OCI-LY7 (cell line): Measurements from ENCODE around the gene FAM111B. TPM values are rescaled to one million over a fixed set of nuclear protein-coding genes. Genes with fewer than 3 reads are reported as not detected.
A peak's percentile ranks its signal among the peaks of the same experiment; 100 is the strongest.

Experiments
- BruUV-seq: library from RNA; stranded (reverse); fragments of 400-500 nt; replicated peaks from 2 replicates; lab custom pipeline; 2021; lab: Mats Ljungman, UMichigan
- CTCF ChIA-PET: fragments of 300-600 bp; sonication (Branson Sonifier 250); formaldehyde crosslinking; loops from one replicate; lab custom pipeline; 2022; ENCODE audit warnings: antibody characterized with exemption; ENCODE audit not compliant: unreplicated experiment; lab: Charles Lee
- POLR2A ChIA-PET: fragments of 300-600 bp; sonication (Branson Sonifier 250); formaldehyde crosslinking; loops from one replicate; lab custom pipeline; 2022; ENCODE audit warnings: antibody characterized with exemption; lab: Charles Lee
- DNase-seq: peaks from one replicate; pipeline ENCODE4 v3.0.0-alpha.2; 2015; ENCODE audit warnings: low spot score
- H2AFZ ChIP-seq: fragments of 200-600 bp; sonication (generic), shearing (Covaris generic); 2 replicates; pipeline ENCODE4 v1.6.1; 2014; ENCODE audit warnings: mild to moderate bottlenecking, antibody characterized with exemption, low read length, moderate library complexity
- H3K27ac ChIP-seq: fragments of 200-600 bp; sonication (generic); 2 replicates; pipeline ENCODE4 v1.5.1; 2014; ENCODE audit warnings: mixed run types, low read depth, mild to moderate bottlenecking, moderate library complexity, low read length, inconsistent platforms; ENCODE audit not compliant: poor library complexity, severe bottlenecking
- H3K36me3 ChIP-seq: fragments of 200-600 bp; sonication (generic); 2 replicates; pipeline ENCODE4 v1.6.1; 2014; ENCODE audit warnings: mild to moderate bottlenecking, antibody characterized with exemption, low read length, moderate library complexity, mixed read lengths; ENCODE audit not compliant: insufficient read depth
- H3K4me1 ChIP-seq: fragments of 200-600 bp; sonication (generic); 2 replicates; pipeline ENCODE4 v1.5.1; 2014; ENCODE audit warnings: mild to moderate bottlenecking, low read length; ENCODE audit not compliant: insufficient read depth, poor library complexity, severe bottlenecking
- H3K4me2 ChIP-seq: fragments of 200-600 bp; sonication (generic); 2 replicates; pipeline ENCODE4 v1.6.1; 2014; ENCODE audit warnings: mild to moderate bottlenecking, low read length
- H3K4me3 ChIP-seq: fragments of 200-600 bp; sonication (generic); 2 replicates; pipeline ENCODE4 v1.5.1; 2014; ENCODE audit warnings: mild to moderate bottlenecking, low read depth, low read length; ENCODE audit not compliant: poor library complexity, severe bottlenecking
- H3K79me2 ChIP-seq: fragments of 200-600 bp; sonication (generic); 2 replicates; pipeline ENCODE4 v1.6.1; 2016; ENCODE audit warnings: low read depth, mild to moderate bottlenecking, low read length, moderate library complexity, mixed read lengths; ENCODE audit not compliant: insufficient read depth
- H3K9me2 ChIP-seq: fragments of 200-600 bp; sonication (generic); 2 replicates; pipeline ENCODE4 v1.6.1; 2016; ENCODE audit warnings: mild to moderate bottlenecking, low read length, mixed read lengths; ENCODE audit not compliant: insufficient read depth
- H3K9me3 ChIP-seq: fragments of 200-600 bp; sonication (generic); 2 replicates; pipeline ENCODE4 v1.6.1; 2014; ENCODE audit warnings: mild to moderate bottlenecking, mixed run types, low read length, mixed read lengths
- H4K20me1 ChIP-seq: fragments of 200-600 bp; sonication (generic); 2 replicates; pipeline ENCODE4 v1.6.1; 2014; ENCODE audit warnings: mild to moderate bottlenecking, antibody characterized with exemption, low read length, moderate library complexity, mixed read lengths; ENCODE audit not compliant: insufficient read depth
- EZH2phosphoT487 ChIP-seq: fragments of 200-600 bp; sonication (generic); IDR thresholded peaks from 2 replicates; pipeline ENCODE4 v1.6.1; 2018; ENCODE audit warnings: low read depth, borderline replicate concordance, mild to moderate bottlenecking, mixed run types, antibody characterized with exemption, low read length, moderate library complexity, mixed read lengths
- intact Hi-C: fragments of 100-400 bp; cut with micrococcal nuclease; formaldehyde crosslinking; loops from one replicate; pipeline ENCODE4 v1.10.0; 2022; ENCODE audit not compliant: unreplicated experiment
- total RNA-seq, 2 experiments: library from RNA; depleted of rRNA in 1 of 2; stranded (reverse); fragments of >200 nt in 1 of 2; shearing (Covaris generic) in 1 of 2; gene quantifications; 2 replicates each; pipeline ENCODE4 v1.2.3, GENCODE V29; 2014 to 2022
- TF ChIP-seq, protein P1 (sequence below): fragments of 200-600 bp; sonication (generic); conservative IDR thresholded peaks from 2 replicates; pipeline ENCODE4 v1.5.1; 2014; ENCODE audit warnings: mild to moderate bottlenecking, antibody characterized with exemption, low read length, moderate library complexity, mixed read lengths

The FAM111B gene
- total RNA-seq, 2 experiments from 2014 or later = 37.6 to 38.1 TPM

DNA sequence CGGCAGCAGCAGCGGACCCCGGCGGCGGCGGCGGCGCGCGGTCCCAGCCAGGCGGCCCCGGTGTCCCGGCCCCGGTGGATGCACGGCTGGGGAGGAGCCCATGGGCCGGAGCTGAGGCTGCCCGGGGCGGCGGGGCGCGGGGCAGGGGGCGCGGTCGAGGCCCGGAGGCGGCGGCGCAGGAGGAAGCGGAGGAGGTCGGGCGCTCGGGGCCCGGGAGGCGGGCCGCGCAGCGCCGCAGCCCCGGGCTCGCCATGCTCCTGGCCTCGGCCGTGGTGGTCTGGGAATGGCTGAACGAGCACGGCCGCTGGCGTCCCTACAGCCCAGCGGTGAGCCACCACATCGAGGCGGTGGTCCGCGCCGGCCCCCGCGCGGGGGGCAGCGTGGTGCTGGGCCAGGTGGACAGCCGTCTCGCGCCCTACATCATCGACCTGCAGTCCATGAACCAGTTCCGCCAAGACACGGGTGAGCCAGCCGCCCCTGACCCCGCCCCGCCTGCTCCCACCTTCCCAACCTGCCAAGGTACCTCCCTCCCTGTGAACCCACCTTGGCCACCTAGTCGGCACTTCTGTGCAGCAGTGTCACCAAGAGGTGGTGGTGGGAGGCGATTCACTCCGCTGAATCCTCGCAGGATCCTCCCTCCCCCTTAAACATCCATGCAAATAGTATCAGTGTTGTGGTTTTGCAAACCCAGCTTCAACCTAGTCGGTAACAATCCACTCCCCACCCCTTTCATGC lies 65.5 kb downstream of the FAM111B start:
- Histone ChIP-seq H3K4me3 (peak overlapping the region; percentile 77), H3K9me3 (no peaks in the 10 kb centered on the region), H3K4me1 (peaks cover 11% of the 10 kb centered on the region), H3K9me2 (no peaks in the 10 kb centered on the region), H3K79me2 (no peaks in the 10 kb centered on the region), H3K36me3 (no peaks in the 10 kb centered on the region), H4K20me1 (no peaks in the 10 kb centered on the region), H2AFZ (peak overlapping the region; percentile 95; the same call in 1 of the 2 replicates), H3K4me2 (peak overlapping the region; percentile 100), H3K27ac (no peak overlapping the region)
- ChIA-PET CTCF (interaction anchor here (1.0 to 1.4 kb wide), 3 partner anchors 14 to 264 kb away, joined by 3 to 7 read pairs (median 3); partner anchors contain the start of gene OR5A1), POLR2A (interaction anchor here (0.6 to 2.0 kb wide), 3 partner anchors 13 to 30 kb away, joined by 3 to 7 read pairs (median 6); no protein-coding TSS in a partner anchor)
- TF ChIP-seq EZH2phosphoT487 = no peak
- TF ChIP-seq, protein P1, sequence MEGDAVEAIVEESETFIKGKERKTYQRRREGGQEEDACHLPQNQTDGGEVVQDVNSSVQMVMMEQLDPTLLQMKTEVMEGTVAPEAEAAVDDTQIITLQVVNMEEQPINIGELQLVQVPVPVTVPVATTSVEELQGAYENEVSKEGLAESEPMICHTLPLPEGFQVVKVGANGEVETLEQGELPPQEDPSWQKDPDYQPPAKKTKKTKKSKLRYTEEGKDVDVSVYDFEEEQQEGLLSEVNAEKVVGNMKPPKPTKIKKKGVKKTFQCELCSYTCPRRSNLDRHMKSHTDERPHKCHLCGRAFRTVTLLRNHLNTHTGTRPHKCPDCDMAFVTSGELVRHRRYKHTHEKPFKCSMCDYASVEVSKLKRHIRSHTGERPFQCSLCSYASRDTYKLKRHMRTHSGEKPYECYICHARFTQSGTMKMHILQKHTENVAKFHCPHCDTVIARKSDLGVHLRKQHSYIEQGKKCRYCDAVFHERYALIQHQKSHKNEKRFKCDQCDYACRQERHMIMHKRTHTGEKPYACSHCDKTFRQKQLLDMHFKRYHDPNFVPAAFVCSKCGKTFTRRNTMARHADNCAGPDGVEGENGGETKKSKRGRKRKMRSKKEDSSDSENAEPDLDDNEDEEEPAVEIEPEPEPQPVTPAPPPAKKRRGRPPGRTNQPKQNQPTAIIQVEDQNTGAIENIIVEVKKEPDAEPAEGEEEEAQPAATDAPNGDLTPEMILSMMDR = no peak
- intact Hi-C loops = no loop called here
- DNase-seq = peak; percentile 66
- BruUV-seq = no TSS peak

DNA sequence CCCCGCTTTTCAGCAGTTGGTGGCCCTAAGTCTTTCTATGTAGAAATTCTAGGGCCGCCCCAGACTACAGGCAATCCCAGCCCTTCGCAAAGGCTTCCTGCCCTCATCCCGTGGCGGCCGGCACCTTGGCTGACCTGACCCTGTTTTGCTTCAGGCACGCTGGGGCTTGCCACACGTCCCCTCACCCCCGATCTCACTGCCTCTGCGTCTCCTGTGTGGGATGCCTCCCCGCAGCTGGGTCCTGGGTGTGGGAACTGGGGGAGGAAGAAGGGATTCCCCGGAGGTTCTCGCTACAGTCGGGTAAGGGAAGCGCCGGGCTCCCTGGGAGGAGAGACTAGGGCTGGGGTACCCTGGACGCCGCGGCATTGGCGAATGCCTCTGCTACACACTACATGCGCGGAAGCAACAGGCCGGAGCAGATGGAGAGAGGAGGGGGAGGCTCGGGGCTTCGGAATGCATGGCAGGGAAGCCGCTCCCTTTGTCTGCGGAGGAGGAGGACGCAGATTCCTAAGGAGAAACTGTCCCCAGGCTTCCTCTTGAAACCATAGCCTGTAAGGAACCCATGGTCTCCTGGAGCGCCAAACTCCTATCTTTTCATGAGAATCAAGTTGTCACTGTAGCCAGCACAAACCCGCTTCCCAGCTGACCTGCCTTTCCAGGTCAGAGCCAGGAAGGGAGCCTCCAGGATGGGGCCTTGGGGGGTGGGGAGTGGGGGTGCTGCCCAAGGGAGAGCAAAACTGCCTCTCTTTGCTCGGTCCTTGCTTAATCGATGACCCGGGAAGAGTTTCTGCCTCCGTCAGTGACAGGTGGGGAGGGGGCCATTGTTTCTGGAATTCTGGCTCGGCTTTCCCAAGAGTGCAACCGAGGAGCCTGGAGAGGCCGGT lies 66.3 kb downstream of the FAM111B start:
- H3K9me3 ChIP-seq = no peaks in the 10 kb centered on the region
- no peaks in the 10 kb centered on the region for H4K20me1 ChIP-seq
- H3K4me2 ChIP-seq = peak overlapping the region; percentile 100
- no peaks in the 10 kb centered on the region for H3K9me2 ChIP-seq
- H3K4me3 ChIP-seq = peak overlapping the region; percentile 77
- intact Hi-C loops = no loop called here
- POLR2A ChIA-PET = interaction anchor here (2.0 kb wide), 1 partner anchor 13 kb away, joined by 7 read pairs; no protein-coding TSS in a partner anchor
- no peak for DNase-seq
- no peak for TF ChIP-seq EZH2phosphoT487
- TF ChIP-seq, protein P1 = no peak
- H3K27ac ChIP-seq = no peak overlapping the region
- H3K36me3 ChIP-seq = no peaks in the 10 kb centered on the region
- peaks cover 11% of the 10 kb centered on the region for H3K4me1 ChIP-seq
- CTCF ChIA-PET = no interaction called here
- H2AFZ ChIP-seq = peak overlapping the region; percentile 62; the same call in 1 of the 2 replicates
- BruUV-seq = no TSS peak
- no peaks in the 10 kb centered on the region for H3K79me2 ChIP-seq
